GM19372 (cell line): ENCODE results near the gene SMOC2.
"Not testable (repeated sequence)": the region's sequence is repeated elsewhere in the genome, so short reads cannot be mapped to it uniquely, and the experiment has no call there.

Experiments used
- ATAC-seq: cut with Tn5 transposase; IDR thresholded peaks from one replicate; pipeline ENCODE4 v1.9.1; 2021; ENCODE audit warnings: mild to moderate bottlenecking, low read depth, moderate library complexity; ENCODE audit not compliant: unreplicated experiment

SMOC2 gene

GRCh38 chr6:168562576-168563151 lies 121.7 kb downstream of the SMOC2 start:
- no peak for ATAC-seq

- ATAC-seq, result no peak
Observed at GRCh38 chr6:168563656-168564055, 122.7 kb downstream of the SMOC2 start.

- no peak for ATAC-seq
Observed at GRCh38 chr6:168565112-168565511, 124.1 kb downstream of the SMOC2 start.

- no peak for ATAC-seq
Observed at GRCh38 chr6:168570211-168570610, 129.2 kb downstream of the SMOC2 start.

- no peak for ATAC-seq
Observed at GRCh38 chr6:168571268-168571667, 130.3 kb downstream of the SMOC2 start.

- ATAC-seq, result not testable (repeated sequence)
Observed at GRCh38 chr6:168573276-168573835, 132.4 kb downstream of the SMOC2 start.

- ATAC-seq, result no peak
Observed at GRCh38 chr6:168574075-168574698, 133.2 kb downstream of the SMOC2 start.

- no peak for ATAC-seq
Observed at GRCh38 chr6:168574699-168575195, 133.8 kb downstream of the SMOC2 start.

GRCh38 chr6:168575346-168576098 lies 134.5 kb downstream of the SMOC2 start:
- no peak for ATAC-seq

- no peak for ATAC-seq
Observed at GRCh38 chr6:168576388-168576787, 135.4 kb downstream of the SMOC2 start.

- ATAC-seq, result no peak
Observed at GRCh38 chr6:168577496-168577895, 136.5 kb downstream of the SMOC2 start.

GRCh38 chr6:168578036-168578435 lies 137.1 kb downstream of the SMOC2 start:
- no peak for ATAC-seq

- ATAC-seq, result no peak
Observed at GRCh38 chr6:168581236-168581635, 140.3 kb downstream of the SMOC2 start.

GRCh38 chr6:168581706-168582105 lies 140.7 kb downstream of the SMOC2 start:
- no peak for ATAC-seq

- ATAC-seq, result no peak
Observed at GRCh38 chr6:168582571-168582981, 141.6 kb downstream of the SMOC2 start.

- ATAC-seq, result no peak
Observed at GRCh38 chr6:168583126-168583525, 142.1 kb downstream of the SMOC2 start.

- ATAC-seq, result no peak
Observed at GRCh38 chr6:168583821-168584220, 142.8 kb downstream of the SMOC2 start.

GRCh38 chr6:168584249-168584648 lies 143.3 kb downstream of the SMOC2 start:
- no peak for ATAC-seq

- ATAC-seq, result no peak
Observed at GRCh38 chr6:168584671-168585070, 143.7 kb downstream of the SMOC2 start.

- ATAC-seq, result no peak
Observed at GRCh38 chr6:168585441-168585840, 144.5 kb downstream of the SMOC2 start.

GRCh38 chr6:168589275-168589674 lies 148.3 kb downstream of the SMOC2 start:
- ATAC-seq, result no peak
